ENCODE data around the gene KREMEN2.

Gene KREMEN2

GRCh38 chr16:2973605-2974318, 9.7 kb downstream of the KREMEN2 start:
- no peak for DNase-seq (ENCODE audit: low spot score)
- in situ Hi-C loops (cut with MboI; ENCODE audit: low sequenced_read_pairs, unreplicated experiment) = no loop called here

GRCh38 chr16:2974319-2975056, 10.4 kb downstream of the KREMEN2 start:
- DNase-seq (ENCODE audit: low spot score) = no peak
- no peak for TF ChIP-seq CTCF (IDR thresholded peaks at IDR 0.05; ENCODE audit: borderline replicate concordance, control extremely low read depth, extremely low read depth, insufficient read depth, missing control alignments)
- in situ Hi-C loops (cut with MboI; ENCODE audit: low sequenced_read_pairs, unreplicated experiment) = no loop called here

More at GRCh38 chr16:2973605-2974318, 9.7 kb downstream of the KREMEN2 start:
- no peak for TF ChIP-seq CTCF (IDR thresholded peaks at IDR 0.05; ENCODE audit: borderline replicate concordance, control extremely low read depth, extremely low read depth, insufficient read depth, missing control alignments)

GRCh38 chr16:2975161-2975795, 11.2 kb downstream of the KREMEN2 start:
- no peak for DNase-seq (ENCODE audit: low spot score)
- in situ Hi-C loops (cut with MboI; ENCODE audit: low sequenced_read_pairs, unreplicated experiment) = no loop called here
- no peak for TF ChIP-seq CTCF (IDR thresholded peaks at IDR 0.05; ENCODE audit: borderline replicate concordance, control extremely low read depth, extremely low read depth, insufficient read depth, missing control alignments)

GRCh38 chr16:2976201-2976600, 12.1 kb downstream of the KREMEN2 start:
- in situ Hi-C loops (cut with MboI; ENCODE audit: low sequenced_read_pairs, unreplicated experiment) = no loop called here
- TF ChIP-seq CTCF (IDR thresholded peaks at IDR 0.05; ENCODE audit: borderline replicate concordance, control extremely low read depth, extremely low read depth, insufficient read depth, missing control alignments) = no peak
- no peak for DNase-seq (ENCODE audit: low spot score)

- in situ Hi-C loops (cut with MboI; ENCODE audit: low sequenced_read_pairs, unreplicated experiment) = no loop called here
- no peak for TF ChIP-seq CTCF (IDR thresholded peaks at IDR 0.05; ENCODE audit: borderline replicate concordance, control extremely low read depth, extremely low read depth, insufficient read depth, missing control alignments)
- DNase-seq (ENCODE audit: low spot score) = no peak
These were observed 12.6 kb downstream of the KREMEN2 start for GRCh38 chr16:2976673-2977072.

- in situ Hi-C loops (cut with MboI; ENCODE audit: low sequenced_read_pairs, unreplicated experiment) = no loop called here
- no peak for DNase-seq (ENCODE audit: low spot score)
- TF ChIP-seq CTCF (IDR thresholded peaks at IDR 0.05; ENCODE audit: borderline replicate concordance, control extremely low read depth, extremely low read depth, insufficient read depth, missing control alignments) = no peak
These were observed 13.4 kb downstream of the KREMEN2 start for GRCh38 chr16:2977440-2977839.
